ENCODE measurements around the gene FGF16. TPM values are rescaled to one million over a fixed set of nuclear protein-coding genes. Genes with fewer than 3 reads are reported as not detected.

Gene FGF16
- total RNA-seq, 2 donors from 2014 or later: 0.54 to 0.99 TPM

DNA sequence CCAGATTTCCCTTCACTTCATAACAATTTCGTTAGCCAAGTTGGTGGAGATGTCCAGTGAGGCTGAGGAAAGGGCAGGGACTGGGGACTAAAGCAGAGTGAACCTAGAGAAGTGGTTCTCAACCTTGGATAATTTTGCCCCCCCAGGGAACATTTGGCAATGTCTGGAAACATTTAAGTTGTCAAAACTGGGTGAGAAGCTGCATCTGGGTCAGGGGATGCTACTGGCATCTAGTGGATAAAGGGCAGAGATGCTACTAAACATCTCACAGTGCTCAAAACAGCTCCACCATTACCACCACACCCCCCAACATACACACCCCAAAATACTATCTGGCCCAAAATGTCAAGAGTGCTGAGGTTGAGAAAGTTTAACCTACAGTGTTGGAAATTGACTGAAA lies 32.0 kb upstream of the FGF16 start:
- TF ChIP-seq, protein P1, sequence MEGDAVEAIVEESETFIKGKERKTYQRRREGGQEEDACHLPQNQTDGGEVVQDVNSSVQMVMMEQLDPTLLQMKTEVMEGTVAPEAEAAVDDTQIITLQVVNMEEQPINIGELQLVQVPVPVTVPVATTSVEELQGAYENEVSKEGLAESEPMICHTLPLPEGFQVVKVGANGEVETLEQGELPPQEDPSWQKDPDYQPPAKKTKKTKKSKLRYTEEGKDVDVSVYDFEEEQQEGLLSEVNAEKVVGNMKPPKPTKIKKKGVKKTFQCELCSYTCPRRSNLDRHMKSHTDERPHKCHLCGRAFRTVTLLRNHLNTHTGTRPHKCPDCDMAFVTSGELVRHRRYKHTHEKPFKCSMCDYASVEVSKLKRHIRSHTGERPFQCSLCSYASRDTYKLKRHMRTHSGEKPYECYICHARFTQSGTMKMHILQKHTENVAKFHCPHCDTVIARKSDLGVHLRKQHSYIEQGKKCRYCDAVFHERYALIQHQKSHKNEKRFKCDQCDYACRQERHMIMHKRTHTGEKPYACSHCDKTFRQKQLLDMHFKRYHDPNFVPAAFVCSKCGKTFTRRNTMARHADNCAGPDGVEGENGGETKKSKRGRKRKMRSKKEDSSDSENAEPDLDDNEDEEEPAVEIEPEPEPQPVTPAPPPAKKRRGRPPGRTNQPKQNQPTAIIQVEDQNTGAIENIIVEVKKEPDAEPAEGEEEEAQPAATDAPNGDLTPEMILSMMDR (IDR thresholded peaks at IDR 0.05): no peak

DNA sequence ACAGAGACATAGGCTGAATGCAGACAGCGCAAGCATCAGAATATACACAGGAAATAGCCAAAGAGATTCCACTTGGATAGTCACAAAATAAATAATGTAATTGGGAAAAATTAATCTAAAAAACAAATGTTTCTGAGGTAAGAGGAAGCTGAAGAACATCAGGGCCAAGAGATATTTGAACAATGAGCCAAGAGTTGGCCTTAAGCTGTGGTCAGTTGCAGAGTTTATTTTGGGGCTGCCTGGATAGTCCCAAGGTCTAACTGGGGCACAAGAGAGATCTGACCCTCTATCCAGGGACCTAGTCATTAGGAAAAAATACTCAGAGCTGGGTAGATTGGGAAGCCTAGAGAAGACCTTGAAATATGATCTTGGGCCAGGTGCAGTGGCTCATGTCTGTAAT lies 31.3 kb upstream of the FGF16 start:
- Histone ChIP-seq H3K9me3 (no peaks in the 10 kb centered on the region), H3K4me1 (ENCODE audit: control insufficient read depth in 1 of 2, low read depth in 2 of 2) (peaks cover 0 to 6% of the 10 kb centered on the region in 2 donors), H3K36me3 (no peaks in the 10 kb centered on the region), H3K4me3 (no peak overlapping the region), H3K27ac (peak overlapping the region; percentile 22 to 64), H3K27me3 (replicated peaks; ENCODE audit: insufficient read depth) (no peaks in the 10 kb centered on the region)
- TF ChIP-seq, protein P1 (IDR thresholded peaks at IDR 0.05): no peak
- no peak for ATAC-seq (ENCODE audit: insufficient number of reproducible peaks, low FRiP score, low read depth)
- no peak for DNase-seq (ENCODE audit: low spot score)

More for the DNA sequence above, 32.0 kb upstream of the FGF16 start:
- peaks cover 0 to 6% of the 10 kb centered on the region in 2 donors for H3K4me1 ChIP-seq (ENCODE audit: control insufficient read depth in 1 of 2, low read depth in 2 of 2)
- H3K36me3 ChIP-seq: no peaks in the 10 kb centered on the region
- H3K9me3 ChIP-seq: no peaks in the 10 kb centered on the region
- DNase-seq (ENCODE audit: low spot score) (no peak), ATAC-seq (ENCODE audit: insufficient number of reproducible peaks, low FRiP score, low read depth) (no peak)
- no peak overlapping the region for H3K4me3 ChIP-seq
- H3K27me3 ChIP-seq (replicated peaks; ENCODE audit: insufficient read depth): no peaks in the 10 kb centered on the region
- H3K27ac ChIP-seq: peak overlapping the region in 1 of 2 donors; percentile 64

DNA sequence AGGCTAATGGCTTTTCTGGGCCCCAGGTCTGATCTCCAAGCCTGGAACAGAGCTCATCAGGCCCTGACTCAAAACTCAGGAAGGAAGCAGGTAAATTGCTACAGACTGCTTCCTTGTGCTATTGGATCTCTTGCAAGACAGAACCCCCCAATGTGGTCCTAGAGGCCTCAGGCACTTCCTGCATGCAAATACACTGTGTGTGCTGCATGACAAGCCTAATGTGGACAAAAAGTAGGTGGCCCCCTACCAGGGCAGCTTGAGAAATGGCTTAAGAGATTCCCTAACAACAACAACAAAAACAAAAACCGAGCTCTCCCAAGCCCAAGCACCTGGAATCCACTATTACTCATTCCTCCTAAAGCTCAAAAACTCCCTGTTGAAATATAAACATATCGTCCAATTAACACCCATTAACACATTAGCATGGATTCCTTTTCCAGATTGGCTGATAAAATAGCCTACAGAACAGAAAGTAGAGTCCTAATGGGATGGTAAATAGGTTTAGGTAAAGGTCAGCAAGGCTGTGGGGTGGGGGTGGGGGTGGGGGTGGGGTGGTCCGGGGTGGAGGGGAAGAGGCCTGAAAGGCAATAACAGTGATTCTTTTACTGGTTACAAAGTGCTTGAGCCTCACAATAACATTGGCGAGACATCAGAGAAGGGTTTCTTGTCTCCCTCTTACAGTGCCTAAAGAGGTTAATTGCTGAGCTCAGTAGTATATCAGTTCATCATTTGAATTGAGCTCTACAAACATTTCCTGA lies 24.1 kb upstream of the FGF16 start:
- TF ChIP-seq, protein P1 (IDR thresholded peaks at IDR 0.05): no peak
- H3K27ac ChIP-seq: no peak overlapping the region
- no peaks in the 10 kb centered on the region for H3K9me3 ChIP-seq
- no peaks in the 10 kb centered on the region for H3K27me3 ChIP-seq (replicated peaks; ENCODE audit: insufficient read depth)
- no peak overlapping the region for H3K4me3 ChIP-seq
- ATAC-seq (ENCODE audit: insufficient number of reproducible peaks, low FRiP score, low read depth) (no peak), DNase-seq (ENCODE audit: low spot score) (no peak)
- H3K36me3 ChIP-seq: no peaks in the 10 kb centered on the region
- peaks cover 0 to 5% of the 10 kb centered on the region in 2 donors for H3K4me1 ChIP-seq (ENCODE audit: control insufficient read depth in 1 of 2, low read depth in 2 of 2)

DNA sequence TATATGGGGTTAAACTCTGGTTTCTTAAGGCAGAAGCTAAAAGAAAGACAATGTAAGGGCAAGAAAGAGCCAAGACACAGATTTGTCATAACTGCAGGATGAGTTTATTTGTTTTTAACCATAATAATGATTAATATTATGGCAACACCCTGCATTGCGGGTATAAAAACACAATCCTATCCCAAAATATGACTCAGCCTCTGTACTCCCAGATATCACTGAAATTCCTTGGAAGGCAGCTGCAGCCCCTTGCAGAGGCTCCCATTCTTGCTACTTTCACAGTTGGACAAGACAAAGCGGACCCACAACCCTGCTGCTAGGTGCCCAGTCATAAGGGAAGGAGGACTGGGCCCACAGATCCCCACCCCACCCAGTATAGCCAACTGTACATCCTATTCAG lies 20.4 kb upstream of the FGF16 start:
- no peak for ATAC-seq (ENCODE audit: insufficient number of reproducible peaks, low FRiP score, low read depth)
- DNase-seq (ENCODE audit: low spot score): no peak
- H3K4me3 ChIP-seq: no peak overlapping the region
- H3K9me3 ChIP-seq: no peaks in the 10 kb centered on the region
- H3K36me3 ChIP-seq: no peaks in the 10 kb centered on the region
- H3K4me1 ChIP-seq (ENCODE audit: control insufficient read depth in 1 of 2, low read depth in 2 of 2): peaks cover 0 to 5% of the 10 kb centered on the region in 2 donors
- no peak overlapping the region for H3K27ac ChIP-seq
- H3K27me3 ChIP-seq (replicated peaks; ENCODE audit: insufficient read depth): no peaks in the 10 kb centered on the region
- TF ChIP-seq, protein P1 (IDR thresholded peaks at IDR 0.05): no peak

DNA sequence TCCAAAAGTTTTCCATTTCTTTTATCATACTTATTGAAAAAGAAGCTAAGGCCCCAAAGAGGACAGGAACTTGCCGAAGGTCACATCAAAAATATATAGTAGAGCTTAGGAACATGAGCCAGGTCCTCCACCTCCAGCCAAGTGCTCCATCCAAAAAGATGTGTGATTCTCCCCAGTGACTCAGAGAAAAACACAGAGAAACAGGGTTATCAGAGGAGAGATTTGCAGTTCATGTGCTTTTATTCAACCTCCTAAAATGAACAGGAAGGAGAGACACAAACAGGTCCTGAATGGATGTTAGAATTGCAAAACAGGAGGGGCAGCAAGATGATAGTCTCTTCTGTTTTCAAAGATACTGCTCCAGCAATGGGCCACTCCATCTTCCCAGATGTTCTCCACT lies 19.6 kb upstream of the FGF16 start:
- H3K27me3 ChIP-seq (replicated peaks; ENCODE audit: insufficient read depth): no peaks in the 10 kb centered on the region
- H3K9me3 ChIP-seq: no peaks in the 10 kb centered on the region
- peaks cover 0 to 5% of the 10 kb centered on the region in 2 donors for H3K4me1 ChIP-seq (ENCODE audit: control insufficient read depth in 1 of 2, low read depth in 2 of 2)
- no peak for DNase-seq (ENCODE audit: low spot score)
- H3K36me3 ChIP-seq: no peaks in the 10 kb centered on the region
- no peak overlapping the region for H3K4me3 ChIP-seq
- H3K27ac ChIP-seq: no peak overlapping the region
- no peak for ATAC-seq (ENCODE audit: insufficient number of reproducible peaks, low FRiP score, low read depth)
- TF ChIP-seq, protein P1 (IDR thresholded peaks at IDR 0.05): no peak
